Neuron (in vitro differentiated cells): ENCODE measurements around the gene PKIG.

ENCODE experiments used
- H2AFZ ChIP-seq: one replicate; pipeline ENCODE4 v1.6.1; 2013; ENCODE audit warnings: low read depth, mild to moderate bottlenecking, inconsistent platforms, low read length, moderate library complexity
- H3K27me3 ChIP-seq: one replicate; pipeline ENCODE4 v1.6.1; 2013; ENCODE audit warnings: low read length; ENCODE audit not compliant: insufficient read depth
- H3K36me3 ChIP-seq: one replicate; pipeline ENCODE4 v1.6.1; 2013; ENCODE audit warnings: low read length; ENCODE audit not compliant: insufficient read depth
- H3K4me1 ChIP-seq: one replicate; pipeline ENCODE4 v1.6.1; 2013; ENCODE audit warnings: low read length; ENCODE audit not compliant: insufficient read depth
- H3K4me3 ChIP-seq: 2 replicates; pipeline ENCODE4 v1.5.1; 2013; ENCODE audit warnings: mild to moderate bottlenecking, low read length, moderate library complexity
- H3K9me3 ChIP-seq: one replicate; pipeline ENCODE4 v1.6.1; 2013; ENCODE audit warnings: low read length

The PKIG gene

GRCh38 chr20:44620030-44620429 lies 37.7 kb downstream of the PKIG start:
- H3K36me3 ChIP-seq = peaks cover 38% of the 10 kb centered on the region
- H2AFZ ChIP-seq = no peak overlapping the region
- H3K27me3 ChIP-seq = no peaks in the 10 kb centered on the region
- H3K4me1 ChIP-seq = peaks cover 9% of the 10 kb centered on the region
- H3K4me3 ChIP-seq = no peak overlapping the region
- peaks cover 11% of the 10 kb centered on the region for H3K9me3 ChIP-seq

GRCh38 chr20:44621325-44621724 lies 38.9 kb downstream of the PKIG start:
- Histone ChIP-seq H3K9me3 (peaks cover 11% of the 10 kb centered on the region), H3K27me3 (no peaks in the 10 kb centered on the region), H3K4me1 (no peaks in the 10 kb centered on the region), H3K4me3 (no peak overlapping the region), H3K36me3 (peaks cover 38% of the 10 kb centered on the region), H2AFZ (no peak overlapping the region)

GRCh38 chr20:44621939-44622338 lies 39.6 kb downstream of the PKIG start:
- Histone ChIP-seq H3K36me3 (peaks cover 36% of the 10 kb centered on the region), H3K4me3 (no peak overlapping the region), H2AFZ (no peak overlapping the region), H3K27me3 (no peaks in the 10 kb centered on the region), H3K4me1 (no peaks in the 10 kb centered on the region), H3K9me3 (peaks cover 11% of the 10 kb centered on the region)

- Histone ChIP-seq H3K9me3 (peaks cover 11% of the 10 kb centered on the region), H3K36me3 (peaks cover 30% of the 10 kb centered on the region), H3K4me1 (no peaks in the 10 kb centered on the region), H2AFZ (no peak overlapping the region), H3K4me3 (no peak overlapping the region), H3K27me3 (no peaks in the 10 kb centered on the region)
Observed at GRCh38 chr20:44622501-44623270, 40.3 kb downstream of the PKIG start.

- H3K4me1 ChIP-seq = no peaks in the 10 kb centered on the region
- peaks cover 11% of the 10 kb centered on the region for H3K9me3 ChIP-seq
- peaks cover 25% of the 10 kb centered on the region for H3K36me3 ChIP-seq
- H2AFZ ChIP-seq = no peak overlapping the region
- H3K4me3 ChIP-seq = no peak overlapping the region
- no peaks in the 10 kb centered on the region for H3K27me3 ChIP-seq
Observed at GRCh38 chr20:44624152-44624551, 41.8 kb downstream of the PKIG start.

GRCh38 chr20:44624743-44625271 lies 42.4 kb downstream of the PKIG start:
- Histone ChIP-seq H3K4me3 (no peak overlapping the region), H3K4me1 (no peaks in the 10 kb centered on the region), H2AFZ (no peak overlapping the region), H3K36me3 (peaks cover 19% of the 10 kb centered on the region), H3K9me3 (peaks cover 11% of the 10 kb centered on the region), H3K27me3 (no peaks in the 10 kb centered on the region)

GRCh38 chr20:44625361-44625760 lies 43.0 kb downstream of the PKIG start:
- H3K36me3 ChIP-seq = peaks cover 14% of the 10 kb centered on the region

GRCh38 chr20:44626278-44626677 lies 43.9 kb downstream of the PKIG start:
- no peak overlapping the region for H3K4me3 ChIP-seq
- peaks cover 10% of the 10 kb centered on the region for H3K36me3 ChIP-seq
- no peaks in the 10 kb centered on the region for H3K27me3 ChIP-seq
- no peaks in the 10 kb centered on the region for H3K4me1 ChIP-seq
- no peak overlapping the region for H2AFZ ChIP-seq
- H3K9me3 ChIP-seq = peaks cover 11% of the 10 kb centered on the region

More at GRCh38 chr20:44625361-44625760, 43.0 kb downstream of the PKIG start:
- H3K4me1 ChIP-seq = no peaks in the 10 kb centered on the region
- no peak overlapping the region for H2AFZ ChIP-seq
- peaks cover 11% of the 10 kb centered on the region for H3K9me3 ChIP-seq
- no peaks in the 10 kb centered on the region for H3K27me3 ChIP-seq
- no peak overlapping the region for H3K4me3 ChIP-seq

- Histone ChIP-seq H3K4me3 (no peak overlapping the region), H3K9me3 (peaks cover 10% of the 10 kb centered on the region), H3K36me3 (peaks cover 6% of the 10 kb centered on the region), H3K27me3 (no peaks in the 10 kb centered on the region), H2AFZ (no peak overlapping the region), H3K4me1 (peaks cover 4% of the 10 kb centered on the region)
Observed at GRCh38 chr20:44627364-44628010, 45.1 kb downstream of the PKIG start.

GRCh38 chr20:44629017-44629385 lies 46.6 kb downstream of the PKIG start:
- peaks cover 4% of the 10 kb centered on the region for H3K36me3 ChIP-seq
- H3K27me3 ChIP-seq = no peaks in the 10 kb centered on the region
- H3K4me3 ChIP-seq = no peak overlapping the region
- H3K4me1 ChIP-seq = peaks cover 4% of the 10 kb centered on the region
- H2AFZ ChIP-seq = no peak overlapping the region
- peaks cover 3% of the 10 kb centered on the region for H3K9me3 ChIP-seq

- H3K36me3 ChIP-seq = no peaks in the 10 kb centered on the region
- H3K27me3 ChIP-seq = no peaks in the 10 kb centered on the region
- no peak overlapping the region for H3K4me3 ChIP-seq
- no peak overlapping the region for H2AFZ ChIP-seq
- no peaks in the 10 kb centered on the region for H3K9me3 ChIP-seq
- peaks cover 4% of the 10 kb centered on the region for H3K4me1 ChIP-seq
Observed at GRCh38 chr20:44629542-44629941, 47.2 kb downstream of the PKIG start.

- Histone ChIP-seq H3K4me1 (peaks cover 4% of the 10 kb centered on the region), H3K36me3 (no peaks in the 10 kb centered on the region), H2AFZ (no peak overlapping the region)
Observed at GRCh38 chr20:44630297-44630696, 47.9 kb downstream of the PKIG start.

GRCh38 chr20:44632103-44632752 lies 49.8 kb downstream of the PKIG start:
- Histone ChIP-seq H2AFZ (no peak overlapping the region), H3K4me3 (no peak overlapping the region), H3K4me1 (peaks cover 4% of the 10 kb centered on the region), H3K27me3 (no peaks in the 10 kb centered on the region), H3K36me3 (no peaks in the 10 kb centered on the region), H3K9me3 (no peaks in the 10 kb centered on the region)

More at GRCh38 chr20:44630297-44630696, 47.9 kb downstream of the PKIG start:
- H3K9me3 ChIP-seq = no peaks in the 10 kb centered on the region
- H3K27me3 ChIP-seq = no peaks in the 10 kb centered on the region
- no peak overlapping the region for H3K4me3 ChIP-seq
